NCI-H82 treated with DMSO at 0.1 percent for 48 hours (cell line): ENCODE data around the gene LNX1.

ENCODE experiments used
- DNase-seq: peaks from one replicate; lab custom pipeline; 2025; ENCODE audit not compliant: unreplicated experiment; lab: John Stamatoyannopoulos, UW

Gene LNX1

DNA sequence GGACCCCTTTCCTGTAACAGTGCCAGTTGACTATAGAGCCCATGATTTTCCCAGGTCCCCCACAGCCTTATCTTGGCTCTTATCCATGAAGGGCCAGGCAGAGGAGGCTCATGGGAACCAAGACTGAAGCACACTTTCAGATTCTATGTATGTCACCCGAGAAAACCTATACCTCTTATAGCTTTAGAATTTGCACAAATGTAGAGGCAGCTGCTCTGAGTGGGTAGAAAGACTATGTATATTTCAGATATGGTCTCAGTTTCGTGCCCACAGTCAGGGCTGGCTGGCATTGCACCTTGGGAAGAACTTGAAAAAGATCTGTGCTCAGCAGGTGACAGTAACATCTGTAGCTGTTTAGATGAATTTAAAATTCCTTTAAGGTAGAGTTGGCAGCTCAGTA is 8.3 kb upstream of the LNX1 start:
- no peak for DNase-seq

DNA sequence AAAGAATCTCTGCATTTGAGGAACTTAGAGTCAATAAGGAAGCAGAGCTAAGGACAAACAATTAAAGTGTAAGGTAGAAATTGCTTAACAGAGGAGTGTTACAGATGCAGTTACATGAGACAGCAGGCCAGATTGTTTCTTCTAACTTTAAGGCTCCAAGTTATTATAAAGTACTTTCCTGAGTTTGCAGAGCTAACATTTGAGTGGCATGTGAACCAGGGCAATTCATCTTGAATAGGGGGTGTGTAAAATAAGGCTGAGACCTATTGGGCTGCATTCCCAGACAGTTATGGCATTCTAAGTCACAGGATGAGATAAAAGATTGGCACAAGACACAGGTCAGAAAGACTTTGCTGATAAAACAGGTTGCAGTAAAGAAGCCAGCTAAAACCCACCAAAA is 7.6 kb upstream of the LNX1 start:
- DNase-seq: no peak

DNA sequence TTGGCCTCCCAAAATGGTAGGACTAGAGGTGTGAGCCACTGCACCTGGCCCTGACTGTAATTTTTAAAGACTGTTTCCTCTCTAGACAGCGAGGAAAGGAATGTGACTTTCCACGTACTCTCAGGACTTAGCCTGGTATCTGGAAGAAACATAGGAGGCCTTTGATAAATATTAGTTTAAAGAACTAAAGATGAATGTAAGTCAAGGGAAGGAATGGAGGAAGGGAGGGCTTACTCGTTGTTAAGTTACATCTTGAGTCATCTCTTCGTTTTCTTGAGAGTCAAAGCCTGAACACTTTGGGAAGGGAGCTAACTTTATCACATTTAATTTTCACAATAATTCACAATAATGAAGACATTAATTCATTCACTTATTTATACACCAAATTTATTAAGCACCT is 7.2 kb upstream of the LNX1 start:
- no peak for DNase-seq

DNA sequence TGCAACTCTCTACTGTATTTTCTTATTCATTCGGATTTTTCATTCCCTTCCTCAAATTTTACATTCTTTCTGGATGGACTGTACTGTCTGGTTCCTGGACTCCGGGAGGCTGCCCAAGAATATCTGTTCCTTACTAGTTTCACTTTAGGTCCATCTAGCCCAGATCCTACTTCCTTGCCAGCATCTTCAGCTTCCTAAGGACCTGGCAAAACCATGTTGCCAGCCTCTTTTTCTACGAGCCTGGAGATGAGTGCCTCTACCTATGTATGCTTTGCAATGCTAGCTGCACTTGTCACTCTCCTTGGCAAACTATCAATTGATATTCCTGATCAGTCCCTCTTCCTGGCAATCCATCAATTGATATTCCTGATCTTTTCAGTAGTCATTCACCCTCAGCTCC is 5.6 kb upstream of the LNX1 start:
- DNase-seq: no peak

DNA sequence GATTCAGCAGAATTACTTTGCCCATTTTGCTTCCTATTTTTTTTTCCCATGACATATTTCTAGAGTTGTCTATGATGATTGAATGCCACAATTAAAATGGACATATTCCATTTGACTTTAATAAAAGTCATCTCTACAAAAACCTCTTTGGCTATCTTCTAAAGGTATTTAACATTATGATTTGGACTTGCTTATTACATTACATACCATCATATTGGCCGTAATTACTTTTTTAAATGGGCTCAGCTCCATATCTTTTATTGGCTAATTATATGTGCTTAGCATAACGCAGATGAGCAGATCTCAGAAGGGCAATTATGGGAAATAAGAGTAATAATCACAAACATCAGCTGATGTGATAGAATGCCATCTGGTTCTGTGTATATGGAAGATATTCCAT is 4.5 kb upstream of the LNX1 start:
- DNase-seq: no peak

GRCh38 chr4:53595204-53595603 is 3.9 kb upstream of the LNX1 start:
- no peak for DNase-seq

- DNase-seq: no peak
Observed at GRCh38 chr4:53593765-53594164, 2.5 kb upstream of the LNX1 start.

GRCh38 chr4:53592686-53593501 is 1.6 kb upstream of the LNX1 start:
- no peak for DNase-seq

- DNase-seq: no peak
Observed at GRCh38 chr4:53592122-53592521, 836 bp upstream of the LNX1 start.

DNA sequence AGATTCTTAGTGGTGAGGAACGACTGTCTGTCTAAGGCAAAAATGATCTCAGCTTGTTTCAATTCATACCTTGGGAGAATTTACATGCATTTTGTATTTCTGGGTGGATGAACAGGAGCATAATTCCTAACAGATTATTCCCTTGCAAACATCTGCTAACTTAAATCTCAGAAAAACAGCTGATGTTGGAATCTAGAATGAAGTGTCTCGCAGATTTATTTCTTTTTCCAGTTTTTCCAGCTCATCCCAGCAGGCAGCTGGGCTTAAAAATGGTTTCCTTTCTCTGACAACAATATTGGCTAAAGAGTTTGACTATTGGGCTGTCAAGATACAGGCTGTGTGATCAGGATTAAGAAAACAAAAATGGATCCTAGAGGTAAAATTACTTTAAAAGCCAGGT is 1.1 kb downstream of the LNX1 start:
- DNase-seq: no peak

DNA sequence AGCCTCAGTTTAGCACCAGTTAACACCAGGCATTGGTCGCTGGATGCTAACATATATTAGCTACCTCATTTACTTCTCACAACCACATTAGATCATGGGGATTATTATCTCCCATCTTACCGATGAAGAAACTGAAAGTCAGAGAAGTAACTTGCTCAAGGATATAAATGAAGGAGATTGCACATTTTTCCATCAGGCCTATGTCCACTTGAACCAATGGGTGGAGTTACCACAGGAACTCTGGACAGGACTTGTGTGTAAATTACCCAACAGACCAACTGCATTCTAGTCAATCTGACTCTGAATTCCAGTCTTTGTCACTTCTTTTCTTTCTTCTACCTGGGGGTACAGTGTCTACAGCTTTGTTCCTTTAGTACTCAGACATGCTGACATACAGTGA is 1.8 kb downstream of the LNX1 start:
- no peak for DNase-seq

DNA sequence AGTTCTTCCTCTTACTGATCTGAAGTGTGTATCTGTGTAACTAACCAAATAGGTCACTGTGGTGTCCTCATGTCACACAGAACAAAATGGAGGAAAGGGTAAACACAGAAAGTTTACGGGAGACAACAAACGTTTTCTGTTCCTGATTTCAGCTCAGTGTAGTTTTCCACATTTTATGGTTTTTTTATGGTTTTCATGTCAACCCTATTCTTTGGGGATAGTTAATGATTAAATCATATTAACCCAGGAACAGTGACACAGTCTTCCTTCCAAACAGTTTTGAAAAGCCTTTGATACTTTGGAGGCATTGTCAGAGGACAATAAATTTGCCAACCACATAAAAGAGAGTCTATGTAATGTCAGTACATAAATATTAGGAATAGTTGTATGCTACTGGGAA is 4.2 kb downstream of the LNX1 start:
- DNase-seq: no peak

DNA sequence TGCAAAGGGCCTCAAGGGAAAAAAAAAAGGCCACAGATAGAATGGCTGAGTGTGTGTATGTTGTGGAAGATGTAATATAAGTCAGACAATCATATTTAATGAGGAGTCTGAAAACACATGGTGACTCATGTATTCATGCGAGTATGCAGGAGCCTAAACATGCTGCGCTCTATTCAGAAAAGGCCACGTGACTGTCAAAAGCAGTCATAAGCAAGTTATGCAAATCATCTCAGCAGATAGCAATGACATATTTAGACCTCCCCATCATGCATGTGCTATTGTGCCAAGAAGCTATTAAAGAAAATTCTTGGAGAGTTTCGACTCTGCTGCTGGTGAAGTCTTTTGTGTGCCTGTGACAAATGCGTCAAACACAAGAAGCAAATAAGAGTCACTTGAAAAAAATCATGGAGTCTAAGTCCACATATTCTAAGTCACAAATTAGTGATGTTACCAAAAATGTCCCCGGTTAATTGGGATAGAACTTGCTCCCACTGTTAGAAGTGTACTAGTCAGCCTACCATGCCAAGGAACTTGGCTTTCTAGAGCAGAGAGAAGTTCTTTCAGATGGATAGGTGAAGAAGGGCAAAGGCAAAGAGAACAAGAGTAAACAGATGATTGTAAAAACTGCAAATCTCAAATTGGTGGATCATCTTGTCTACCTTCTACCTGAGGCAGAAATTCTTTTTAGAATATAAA is 5.0 kb downstream of the LNX1 start:
- no peak for DNase-seq

- no peak for DNase-seq
Observed at GRCh38 chr4:53584658-53585057, 6.6 kb downstream of the LNX1 start.

- DNase-seq: no peak
Observed at GRCh38 chr4:53583513-53583912, 7.8 kb downstream of the LNX1 start.

- no peak for DNase-seq
Observed at GRCh38 chr4:53582194-53582593, 9.1 kb downstream of the LNX1 start.

- DNase-seq: no peak
Observed at GRCh38 chr4:53580274-53580673, 11.0 kb downstream of the LNX1 start.

GRCh38 chr4:53579826-53580225 is 11.5 kb downstream of the LNX1 start:
- DNase-seq: no peak

GRCh38 chr4:53576676-53577372 is 14.5 kb downstream of the LNX1 start:
- DNase-seq: no peak

DNA sequence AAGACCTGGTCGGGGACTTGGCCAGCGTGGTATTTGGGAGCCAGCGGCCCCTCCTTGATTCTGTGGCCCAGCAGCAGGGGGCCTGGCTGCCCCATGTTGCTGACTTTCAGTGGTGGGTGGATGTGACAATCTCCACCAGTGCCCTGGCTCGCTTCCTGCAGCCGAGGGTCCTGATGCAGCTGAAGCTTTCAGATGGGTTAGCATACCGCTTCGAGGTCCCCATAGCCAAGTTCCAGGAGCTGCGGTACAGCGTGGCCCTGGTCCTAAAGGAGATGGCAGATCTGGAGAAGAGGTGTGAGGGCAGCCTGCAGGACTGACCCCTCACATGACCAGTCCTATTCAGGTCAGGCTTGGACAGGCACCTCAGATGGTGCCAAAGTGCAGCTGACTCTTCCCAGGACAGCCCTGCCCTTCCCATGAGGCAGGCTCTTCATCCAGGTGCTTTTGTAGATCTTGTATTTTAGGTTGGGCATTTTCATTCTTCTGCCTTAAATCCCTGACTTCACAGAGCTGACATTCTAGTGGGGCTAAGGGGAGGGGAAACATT is 15.1 kb downstream of the LNX1 start:
- no peak for DNase-seq

DNA sequence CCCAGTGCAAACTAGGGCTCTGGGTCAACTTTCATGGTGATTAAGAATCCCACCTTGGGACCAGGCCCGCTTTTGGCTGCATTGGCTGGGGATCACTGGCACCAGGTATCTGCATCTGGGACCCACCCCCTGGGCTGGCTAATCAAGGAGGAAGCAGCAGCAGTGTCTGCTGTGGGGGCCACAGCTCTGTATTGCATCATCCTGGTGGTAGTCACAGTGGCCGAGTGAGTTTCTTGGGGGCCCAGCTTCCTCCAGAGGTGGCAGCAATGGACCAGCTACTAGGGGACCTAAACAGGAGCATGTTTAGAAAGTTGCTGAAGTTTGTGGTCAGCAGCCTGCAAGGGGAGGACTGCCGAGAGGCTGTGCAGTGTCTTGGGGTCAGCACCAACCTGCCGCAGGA is 15.7 kb downstream of the LNX1 start:
- no peak for DNase-seq

- no peak for DNase-seq
Observed at GRCh38 chr4:53574528-53574927, 16.8 kb downstream of the LNX1 start.
